Measurements from ENCODE around the gene COTL1. TPM values are rescaled to one million over a fixed set of nuclear protein-coding genes. Genes with fewer than 3 reads are reported as not detected.

The COTL1 gene
- total and polyA plus RNA-seq, 9 of the 15 experiments (the other 6 are each of a cell fraction or from before 2014, with no cell fraction given): 27.7 to 185 (median 72.5) TPM

GRCh38 chr16:84543253-84543652 lies 74.6 kb downstream of the COTL1 start:
- FAIRE-seq (no peak), DNase-seq (ENCODE audit: extremely low read depth in 1 of 4, low spot score in 3 of 4) (no peak), ATAC-seq (no peak)
- H3K9me3 ChIP-seq (replicated peaks; ENCODE audit: control insufficient read depth, insufficient read depth, low read depth, low read length): peaks cover 4% of the 10 kb centered on the region; the same call in 1 of the 2 replicates
- POLR2A ChIA-PET: interaction anchor here (3.0 kb wide), 1 partner anchor 9 kb away, joined by 10 read pairs; no protein-coding TSS in a partner anchor
- no peak overlapping the region for H3K4me2 ChIP-seq (ENCODE audit: insufficient read depth, low read length)
- H2AFZ ChIP-seq (ENCODE audit: low read depth, low read length): no peak overlapping the region
- 69% methylated on average over 2 of the region's 2 CpGs for WGBS (ENCODE audit: insufficient coverage, low coverage, missing lambda C conversion rate)
- H3K27me3 ChIP-seq (ENCODE audit: control insufficient read depth in 2 of 2, insufficient read depth in 2 of 2, low read length in 2 of 2): peaks cover 0 to 7% of the 10 kb centered on the region in 2 experiments; a peak in 2 of 5 replicates
- no peak overlapping the region for H3K4me3 ChIP-seq
- no TSS peak for BruUV-seq (replicated peaks)
- H3K9ac ChIP-seq (ENCODE audit: insufficient read depth in 1 of 2, low read depth in 2 of 2, low read length in 2 of 2): no peak overlapping the region
- intact Hi-C loops (cut with micrococcal nuclease): no loop called here
- H3K4me1 ChIP-seq (replicated peaks in 1 of 2; ENCODE audit: control insufficient read depth in 2 of 2, insufficient read depth in 2 of 2, low read length in 2 of 2): peaks cover 18 to 26% of the 10 kb centered on the region in 2 experiments; a peak in 4 of 5 replicates
- no peaks in the 10 kb centered on the region for H3K36me3 ChIP-seq (ENCODE audit: control insufficient read depth, insufficient read depth, low read length)
- H3K79me2 ChIP-seq (ENCODE audit: control insufficient read depth, insufficient read depth, low read length): no peaks in the 10 kb centered on the region
- no peaks in the 10 kb centered on the region for H3K9me1 ChIP-seq (ENCODE audit: control insufficient read depth, insufficient read depth, low read length)
- no peaks in the 10 kb centered on the region for H4K20me1 ChIP-seq (replicated peaks; ENCODE audit: control insufficient read depth, insufficient read depth, low read length)
- H3K27ac ChIP-seq (ENCODE audit: extremely low read depth, low read depth, low read length): no peak overlapping the region
- CTCF ChIA-PET (ENCODE audit: low intra/inter-chr PET ratio): no interaction called here
- in situ Hi-C loops (cut with MboI): no loop called here
- TF ChIP-seq GATAD2A (IDR thresholded peaks at IDR 0.05): no peak
- no peak for TF ChIP-seq PML (IDR thresholded peaks at IDR 0.05; ENCODE audit: low read length)
- no peak for TF ChIP-seq ZNF407 (IDR thresholded peaks at IDR 0.05; ENCODE audit: low read depth)
- peak; percentile 88 for TF ChIP-seq SMARCA5 (IDR thresholded peaks at IDR 0.05)
- TF ChIP-seq RCOR1 (IDR thresholded peaks at IDR 0.05; ENCODE audit: borderline replicate concordance in 1 of 2, low read depth in 2 of 2, low read length in 2 of 2): peak in 1 of 2 experiments; percentile 79; a peak in 2 of 4 replicates
- no peak for TF ChIP-seq KLF1 (tag; IDR thresholded peaks at IDR 0.05)
- TF ChIP-seq XRCC4 (IDR thresholded peaks at IDR 0.05; ENCODE audit: extremely low read depth, insufficient read depth, insufficient read length): no peak
- TF ChIP-seq, protein P1, sequence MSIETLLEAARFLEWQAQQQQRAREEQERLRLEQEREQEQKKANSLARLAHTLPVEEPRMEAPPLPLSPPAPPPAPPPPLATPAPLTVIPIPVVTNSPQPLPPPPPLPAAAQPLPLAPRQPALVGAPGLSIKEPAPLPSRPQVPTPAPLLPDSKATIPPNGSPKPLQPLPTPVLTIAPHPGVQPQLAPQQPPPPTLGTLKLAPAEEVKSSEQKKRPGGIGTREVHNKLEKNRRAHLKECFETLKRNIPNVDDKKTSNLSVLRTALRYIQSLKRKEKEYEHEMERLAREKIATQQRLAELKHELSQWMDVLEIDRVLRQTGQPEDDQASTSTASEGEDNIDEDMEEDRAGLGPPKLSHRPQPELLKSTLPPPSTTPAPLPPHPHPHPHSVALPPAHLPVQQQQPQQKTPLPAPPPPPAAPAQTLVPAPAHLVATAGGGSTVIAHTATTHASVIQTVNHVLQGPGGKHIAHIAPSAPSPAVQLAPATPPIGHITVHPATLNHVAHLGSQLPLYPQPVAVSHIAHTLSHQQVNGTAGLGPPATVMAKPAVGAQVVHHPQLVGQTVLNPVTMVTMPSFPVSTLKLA (conservative IDR thresholded peaks at IDR 0.05): no peak
- TF ChIP-seq ZNF512 (tag; IDR thresholded peaks at IDR 0.05): no peak
- peak; percentile 97 for TF ChIP-seq RBM25 (IDR thresholded peaks at IDR 0.05; ENCODE audit: low read depth, low read length, severe bottlenecking)

All from K562 (cell line).